Thyroid gland (tissue), 4 donors: Measurements from ENCODE around the gene VWCE.

ENCODE experiments used
- CTCF ChIP-seq, 6 experiments: fragments of 200-600 bp in 3 of 6; fragments of 450-650 bp in 3 of 6; sonication (generic) in 3 of 6; IDR thresholded peaks; one replicate each; pipeline ENCODE4 v1.5.1; 2016 to 2019; ENCODE audit warnings: antibody characterized with exemption in 6 of 6, mild to moderate bottlenecking in 2 of 6, inconsistent platforms in 1 of 6, moderate library complexity in 1 of 6
- POLR2A ChIP-seq, 2 donors: fragments of 450-650 bp; IDR thresholded peaks; one replicate each; pipeline ENCODE4 v1.6.1; 2017; ENCODE audit warnings: antibody characterized with exemption in 2 of 2, mild to moderate bottlenecking in 2 of 2, moderate library complexity in 1 of 2

GRCh38 chr11:61342207-61342803 is 47.2 kb upstream of the VWCE start:
- no peak for TF ChIP-seq CTCF (IDR thresholded peaks at IDR 0.05)
- no peak for TF ChIP-seq POLR2A (IDR thresholded peaks at IDR 0.05)
